ENCODE measurements around the gene AVEN. TPM values are rescaled to one million over a fixed set of nuclear protein-coding genes. Genes with fewer than 3 reads are reported as not detected.

AVEN gene, protein sequence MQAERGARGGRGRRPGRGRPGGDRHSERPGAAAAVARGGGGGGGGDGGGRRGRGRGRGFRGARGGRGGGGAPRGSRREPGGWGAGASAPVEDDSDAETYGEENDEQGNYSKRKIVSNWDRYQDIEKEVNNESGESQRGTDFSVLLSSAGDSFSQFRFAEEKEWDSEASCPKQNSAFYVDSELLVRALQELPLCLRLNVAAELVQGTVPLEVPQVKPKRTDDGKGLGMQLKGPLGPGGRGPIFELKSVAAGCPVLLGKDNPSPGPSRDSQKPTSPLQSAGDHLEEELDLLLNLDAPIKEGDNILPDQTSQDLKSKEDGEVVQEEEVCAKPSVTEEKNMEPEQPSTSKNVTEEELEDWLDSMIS
- 7.3 TPM for total RNA-seq (2013)
- polyA plus RNA-seq = 1 to 10 TPM; 2.3 to 4.8 (median 3.4) TPM
- 2.4 TPM in 2 replicates for polyA minus RNA-seq
- total RNA-seq = 1.0 to 5.2 (median 4.6) reads per million in 11 experiments

DNA sequence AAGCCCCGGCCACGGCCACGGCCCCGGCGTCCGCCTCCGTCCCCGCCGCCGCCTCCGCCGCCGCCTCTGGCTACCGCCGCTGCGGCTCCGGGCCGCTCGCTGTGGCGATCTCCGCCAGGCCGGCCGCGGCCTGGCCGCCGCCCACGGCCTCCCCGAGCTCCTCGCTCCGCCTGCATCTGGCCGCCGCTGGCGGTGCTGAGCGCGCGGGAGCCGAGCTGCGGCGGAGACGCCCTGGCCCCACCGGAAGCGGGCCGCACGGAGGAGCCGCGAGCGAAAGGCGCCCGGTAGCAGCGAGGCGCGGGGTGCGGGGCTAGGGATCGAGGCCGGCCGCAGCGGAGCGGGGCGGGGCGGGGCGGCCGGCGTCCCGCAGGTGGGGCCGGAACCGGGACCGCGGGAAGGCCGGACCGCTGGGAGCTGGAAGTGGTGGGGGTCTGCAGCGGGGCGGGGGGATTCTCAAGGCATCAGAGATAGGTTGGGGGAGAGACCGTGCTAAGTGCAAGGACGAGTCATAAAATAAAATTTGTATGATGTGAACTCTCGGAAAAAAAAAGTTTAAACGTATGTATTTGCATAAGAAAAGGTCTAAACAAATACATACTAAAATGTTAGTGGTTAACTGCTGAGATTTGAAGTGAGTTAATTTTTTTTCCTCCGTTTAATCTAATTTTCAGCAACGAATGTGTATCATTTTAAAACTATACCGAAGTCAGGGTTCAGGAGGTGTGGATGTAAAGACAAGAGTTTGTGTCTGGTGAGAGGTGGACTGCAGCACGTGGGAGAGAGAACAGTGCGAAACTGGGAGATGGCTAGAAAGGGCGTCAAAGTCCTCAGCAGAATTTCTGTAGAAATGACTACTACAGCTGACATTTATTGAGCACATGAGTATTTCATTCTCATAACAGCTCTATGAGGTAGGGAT is at the start of gene AVEN:
AVEN (minus strand) TSS at position 334 of the 919 bp plus-strand sequence; CDS start at position 176, 158 bp downstream.
- H3K27me3 Mint-ChIP-seq (ENCODE audit: low read depth in 3 of 3) = peaks cover 2 to 5% (median 5%) of the 10 kb centered on the region in 3 donors
- no peaks in the 10 kb centered on the region for H3K36me3 ChIP-seq (replicated peaks in 1 of 2; ENCODE audit: control insufficient read depth in 1 of 2, insufficient read depth in 2 of 2, low read length in 2 of 2)
- H3K9me3 Mint-ChIP-seq = peaks cover 0 to 2% (median 0%) of the 10 kb centered on the region in 7 donors
- H3K9me3 ChIP-seq (replicated peaks in 1 of 2; ENCODE audit: control insufficient read depth in 1 of 2, insufficient read depth in 1 of 2, low read length in 2 of 2) = no peaks in the 10 kb centered on the region
- no peaks in the 10 kb centered on the region for H4K20me1 ChIP-seq (ENCODE audit: insufficient read depth, low read length)
- H3K4me3 Mint-ChIP-seq = peak within 1 kb of the TSS; percentile 89 to 94
- no peaks in the 10 kb centered on the region for H3K27me3 ChIP-seq (ENCODE audit: control insufficient read depth in 2 of 2, insufficient read depth in 2 of 2, low read length in 2 of 2)
- peaks cover 17% of the 10 kb centered on the region for H3K4me1 Mint-ChIP-seq
- WGBS (ENCODE audit: insufficient coverage) = under 1% methylated on average over 69 of the region's 82 CpGs
- H3K27ac ChIP-seq (ENCODE audit: low read depth in 1 of 2, low read length in 2 of 2) = peak within 1 kb of the TSS; percentile 13 to 64
- peak within 1 kb of the TSS; percentile 95 for H2AFZ ChIP-seq (ENCODE audit: insufficient read depth, low read depth, low read length, poor library complexity, severe bottlenecking)
- TF ChIP-seq, protein P1, sequence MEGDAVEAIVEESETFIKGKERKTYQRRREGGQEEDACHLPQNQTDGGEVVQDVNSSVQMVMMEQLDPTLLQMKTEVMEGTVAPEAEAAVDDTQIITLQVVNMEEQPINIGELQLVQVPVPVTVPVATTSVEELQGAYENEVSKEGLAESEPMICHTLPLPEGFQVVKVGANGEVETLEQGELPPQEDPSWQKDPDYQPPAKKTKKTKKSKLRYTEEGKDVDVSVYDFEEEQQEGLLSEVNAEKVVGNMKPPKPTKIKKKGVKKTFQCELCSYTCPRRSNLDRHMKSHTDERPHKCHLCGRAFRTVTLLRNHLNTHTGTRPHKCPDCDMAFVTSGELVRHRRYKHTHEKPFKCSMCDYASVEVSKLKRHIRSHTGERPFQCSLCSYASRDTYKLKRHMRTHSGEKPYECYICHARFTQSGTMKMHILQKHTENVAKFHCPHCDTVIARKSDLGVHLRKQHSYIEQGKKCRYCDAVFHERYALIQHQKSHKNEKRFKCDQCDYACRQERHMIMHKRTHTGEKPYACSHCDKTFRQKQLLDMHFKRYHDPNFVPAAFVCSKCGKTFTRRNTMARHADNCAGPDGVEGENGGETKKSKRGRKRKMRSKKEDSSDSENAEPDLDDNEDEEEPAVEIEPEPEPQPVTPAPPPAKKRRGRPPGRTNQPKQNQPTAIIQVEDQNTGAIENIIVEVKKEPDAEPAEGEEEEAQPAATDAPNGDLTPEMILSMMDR (IDR thresholded peaks at IDR 0.05) = no peak
- peak within 1 kb of the TSS; percentile 69 for H3K9ac ChIP-seq (ENCODE audit: insufficient read depth, low read length, poor library complexity, severe bottlenecking)
- peak within 1 kb of the TSS; percentile 69 to 98 (median 94) for H3K4me3 ChIP-seq (replicated peaks in 1 of 3; ENCODE audit: low read depth in 2 of 3, low read length in 3 of 3)
- intact Hi-C loops (cut with micrococcal nuclease) = no loop called here
- no peaks in the 10 kb centered on the region for H3K36me3 Mint-ChIP-seq
- DNase-seq = peak; percentile 4 to 35 (median 17)
- peaks cover 13 to 19% of the 10 kb centered on the region in 2 donors for H3K4me1 ChIP-seq (ENCODE audit: control insufficient read depth in 1 of 2, insufficient read depth in 2 of 2, low read length in 2 of 2)
- peak within 1 kb of the TSS; percentile 95 for H3K4me2 ChIP-seq (replicated peaks; ENCODE audit: extremely low read depth, low read length, poor library complexity, severe bottlenecking)
- H3K27ac Mint-ChIP-seq = peak within 1 kb of the TSS; percentile 34 to 85 (median 63)
- H3K79me2 ChIP-seq (ENCODE audit: insufficient read depth, low read length) = no peaks in the 10 kb centered on the region

DNA sequence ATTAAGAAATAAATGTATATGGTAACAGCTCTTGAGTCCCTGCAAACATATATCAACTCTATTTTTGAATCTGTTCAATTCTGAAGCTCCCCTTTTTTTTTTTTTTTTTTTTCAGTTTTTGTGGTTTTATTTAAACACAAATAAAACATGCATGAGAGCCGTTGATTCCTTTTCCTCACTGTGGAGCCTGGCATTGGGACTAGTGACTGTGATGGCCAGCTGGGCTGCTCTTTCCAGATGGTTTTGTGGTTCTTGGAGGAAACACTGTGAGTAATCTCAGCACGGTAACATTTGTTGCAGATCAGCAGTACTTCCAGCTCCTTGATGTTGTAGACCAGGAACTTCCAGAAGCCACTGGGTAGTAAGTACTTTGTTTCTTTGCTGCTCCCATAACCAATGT is 46.7 kb upstream of the AVEN start:
- H3K9me3 ChIP-seq (replicated peaks in 1 of 2; ENCODE audit: control insufficient read depth in 1 of 2, insufficient read depth in 1 of 2, low read length in 2 of 2) = no peaks in the 10 kb centered on the region
- peaks cover 9% of the 10 kb centered on the region for H4K20me1 ChIP-seq (ENCODE audit: insufficient read depth, low read length)
- TF ChIP-seq, protein P1 (IDR thresholded peaks at IDR 0.05) = no peak
- H2AFZ ChIP-seq (ENCODE audit: insufficient read depth, low read depth, low read length, poor library complexity, severe bottlenecking) = no peak overlapping the region
- H3K27me3 Mint-ChIP-seq (ENCODE audit: low read depth in 3 of 3) = no peaks in the 10 kb centered on the region
- no peak overlapping the region for H3K27ac ChIP-seq (ENCODE audit: low read depth in 1 of 2, low read length in 2 of 2)
- no peak overlapping the region for H3K4me2 ChIP-seq (replicated peaks; ENCODE audit: extremely low read depth, low read length, poor library complexity, severe bottlenecking)
- peaks cover 54 to 75% of the 10 kb centered on the region in 2 donors for H3K36me3 Mint-ChIP-seq
- no peaks in the 10 kb centered on the region for H3K4me1 ChIP-seq (ENCODE audit: control insufficient read depth in 1 of 2, insufficient read depth in 2 of 2, low read length in 2 of 2)
- no peaks in the 10 kb centered on the region for H3K27me3 ChIP-seq (ENCODE audit: control insufficient read depth in 2 of 2, insufficient read depth in 2 of 2, low read length in 2 of 2)
- no peak overlapping the region for H3K27ac Mint-ChIP-seq
- H3K4me1 Mint-ChIP-seq = no peaks in the 10 kb centered on the region
- peaks cover 61 to 77% of the 10 kb centered on the region in 2 donors for H3K36me3 ChIP-seq (replicated peaks in 1 of 2; ENCODE audit: control insufficient read depth in 1 of 2, insufficient read depth in 2 of 2, low read length in 2 of 2)
- H3K4me3 ChIP-seq (replicated peaks in 1 of 3; ENCODE audit: low read depth in 2 of 3, low read length in 3 of 3) = no peak overlapping the region
- DNase-seq = no peak
- no peak overlapping the region for H3K4me3 Mint-ChIP-seq
- intact Hi-C loops (cut with micrococcal nuclease) = no loop called here
- H3K9me3 Mint-ChIP-seq = no peaks in the 10 kb centered on the region
- 44% methylated on average over 1 of the region's 2 CpGs for WGBS (ENCODE audit: insufficient coverage)
- H3K79me2 ChIP-seq (ENCODE audit: insufficient read depth, low read length) = no peaks in the 10 kb centered on the region
- H3K9ac ChIP-seq (ENCODE audit: insufficient read depth, low read length, poor library complexity, severe bottlenecking) = no peak overlapping the region
